ENCODE data around the gene CEBPB. TPM values are rescaled to one million over a fixed set of nuclear protein-coding genes. Genes with fewer than 3 reads are reported as not detected.

CEBPB gene
- total and polyA plus RNA-seq, 2 donors from 2014 or later = 33.6 to 81.4 TPM

DNA sequence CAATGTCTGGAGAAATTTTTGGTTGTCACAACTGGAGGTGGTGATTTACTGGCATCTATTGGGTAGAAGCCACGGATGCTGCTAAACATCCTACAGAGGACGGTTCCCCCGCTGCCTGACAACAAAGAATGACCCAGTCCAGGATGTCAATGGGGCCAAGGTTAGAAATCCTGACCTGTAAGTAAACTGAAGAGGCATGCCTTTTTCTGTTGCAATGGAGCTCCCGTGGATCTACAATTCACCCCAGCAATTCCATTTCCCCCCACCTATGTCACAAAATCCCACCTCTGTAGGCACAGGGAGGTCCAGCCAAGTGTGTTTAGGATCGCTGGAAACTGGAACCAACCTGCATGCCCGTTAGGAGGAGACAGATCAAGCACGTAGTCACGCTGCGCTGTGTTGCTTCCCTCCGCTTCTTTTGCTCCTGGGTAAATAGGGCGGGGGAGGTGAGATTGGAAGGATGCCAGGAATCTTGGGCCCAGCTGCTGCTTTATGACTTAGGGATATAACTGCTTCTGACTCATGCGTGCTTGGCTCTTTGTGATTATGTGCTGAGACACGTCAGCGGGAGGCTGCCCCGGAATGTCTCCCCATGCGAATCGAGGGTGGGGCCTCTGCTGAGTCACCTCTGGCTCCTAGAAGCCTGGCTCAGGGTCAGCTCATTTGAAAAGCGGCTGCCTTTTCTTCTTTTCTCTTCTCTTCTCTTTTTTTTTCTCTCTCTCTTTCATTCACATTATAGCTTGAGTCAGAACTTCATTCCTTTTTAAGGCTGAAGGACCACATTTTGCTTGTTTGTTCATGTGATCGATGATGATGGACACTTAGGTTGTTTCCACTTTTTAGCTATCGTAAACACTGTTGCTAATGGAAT, 24.7 kb upstream of the CEBPB start:
- DNase-seq (peak; percentile 96 to 99 (median 98)), FAIRE-seq (peak; percentile 69)
- intact Hi-C loops (cut with DNase I) = no loop called here
- H3K27ac ChIP-seq (ENCODE audit: low read depth in 2 of 2, low read length in 2 of 2) = peak overlapping the region; percentile 91 to 93
- no peaks in the 10 kb centered on the region for H3K9me3 ChIP-seq (ENCODE audit: control insufficient read depth in 2 of 3, insufficient read depth in 1 of 3, low read length in 3 of 3)
- H3K4me3 ChIP-seq (ENCODE audit: low read length in 3 of 3) = peak overlapping the region; percentile 52 to 72 (median 62)
- no peaks in the 10 kb centered on the region for H3K27me3 ChIP-seq (ENCODE audit: control insufficient read depth, insufficient read depth, low read length)
- TF ChIP-seq, protein P1, sequence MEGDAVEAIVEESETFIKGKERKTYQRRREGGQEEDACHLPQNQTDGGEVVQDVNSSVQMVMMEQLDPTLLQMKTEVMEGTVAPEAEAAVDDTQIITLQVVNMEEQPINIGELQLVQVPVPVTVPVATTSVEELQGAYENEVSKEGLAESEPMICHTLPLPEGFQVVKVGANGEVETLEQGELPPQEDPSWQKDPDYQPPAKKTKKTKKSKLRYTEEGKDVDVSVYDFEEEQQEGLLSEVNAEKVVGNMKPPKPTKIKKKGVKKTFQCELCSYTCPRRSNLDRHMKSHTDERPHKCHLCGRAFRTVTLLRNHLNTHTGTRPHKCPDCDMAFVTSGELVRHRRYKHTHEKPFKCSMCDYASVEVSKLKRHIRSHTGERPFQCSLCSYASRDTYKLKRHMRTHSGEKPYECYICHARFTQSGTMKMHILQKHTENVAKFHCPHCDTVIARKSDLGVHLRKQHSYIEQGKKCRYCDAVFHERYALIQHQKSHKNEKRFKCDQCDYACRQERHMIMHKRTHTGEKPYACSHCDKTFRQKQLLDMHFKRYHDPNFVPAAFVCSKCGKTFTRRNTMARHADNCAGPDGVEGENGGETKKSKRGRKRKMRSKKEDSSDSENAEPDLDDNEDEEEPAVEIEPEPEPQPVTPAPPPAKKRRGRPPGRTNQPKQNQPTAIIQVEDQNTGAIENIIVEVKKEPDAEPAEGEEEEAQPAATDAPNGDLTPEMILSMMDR (IDR thresholded peaks at IDR 0.05; ENCODE audit: borderline replicate concordance, extremely low read depth, insufficient read depth) = no peak
- no peaks in the 10 kb centered on the region for H3K36me3 ChIP-seq (ENCODE audit: control insufficient read depth in 2 of 3, insufficient read depth in 3 of 3, low read length in 3 of 3)
- peak overlapping the region; percentile 52 to 75 (median 72) for H3K9ac ChIP-seq (ENCODE audit: low read length in 3 of 3)
- H3K4me1 ChIP-seq (ENCODE audit: control insufficient read depth in 2 of 3, insufficient read depth in 2 of 3, low read depth in 1 of 3, low read length in 3 of 3) = peaks cover 6 to 7% (median 7%) of the 10 kb centered on the region in 3 donors

DNA sequence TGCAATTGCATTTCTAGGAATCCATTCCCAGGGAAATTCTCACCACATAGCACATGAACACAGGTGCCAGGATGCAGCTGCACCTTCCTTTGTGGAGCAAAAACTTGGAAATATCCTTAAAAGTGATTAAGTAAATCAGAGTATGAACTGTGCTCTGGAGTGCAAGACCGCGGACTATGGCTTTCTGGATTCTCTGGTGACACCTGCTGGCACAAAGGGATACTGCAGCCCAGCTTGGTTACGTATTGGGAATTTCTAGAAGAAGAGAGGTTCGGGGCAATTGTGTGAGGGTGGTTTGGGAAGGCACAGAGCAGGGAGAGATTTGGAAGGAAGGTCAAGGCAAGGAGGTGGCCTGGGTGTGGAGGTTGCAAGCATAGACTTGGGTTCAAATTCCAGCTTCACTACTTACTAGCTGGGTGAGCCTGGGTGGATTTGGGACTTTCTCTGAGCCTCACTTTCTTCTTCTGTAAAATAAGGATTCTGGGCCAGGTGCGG, 21.3 kb upstream of the CEBPB start:
- Histone ChIP-seq H3K27ac (ENCODE audit: low read depth in 2 of 2, low read length in 2 of 2) (no peak overlapping the region), H3K36me3 (ENCODE audit: control insufficient read depth in 2 of 3, insufficient read depth in 3 of 3, low read length in 3 of 3) (no peaks in the 10 kb centered on the region), H3K4me3 (ENCODE audit: low read length in 3 of 3) (no peak overlapping the region), H3K9ac (ENCODE audit: low read length in 3 of 3) (no peak overlapping the region), H3K27me3 (ENCODE audit: control insufficient read depth, insufficient read depth, low read length) (no peaks in the 10 kb centered on the region), H3K4me1 (ENCODE audit: control insufficient read depth in 2 of 3, insufficient read depth in 2 of 3, low read depth in 1 of 3, low read length in 3 of 3) (peaks cover 6 to 10% (median 9%) of the 10 kb centered on the region in 3 donors), H3K9me3 (ENCODE audit: control insufficient read depth in 2 of 3, insufficient read depth in 1 of 3, low read length in 3 of 3) (no peaks in the 10 kb centered on the region)
- FAIRE-seq (no peak), DNase-seq (peak; percentile 78 to 86 (median 83))
- TF ChIP-seq, protein P1 (IDR thresholded peaks at IDR 0.05; ENCODE audit: borderline replicate concordance, extremely low read depth, insufficient read depth) = peak; percentile 99
- intact Hi-C loops (cut with DNase I) = no loop called here

DNA sequence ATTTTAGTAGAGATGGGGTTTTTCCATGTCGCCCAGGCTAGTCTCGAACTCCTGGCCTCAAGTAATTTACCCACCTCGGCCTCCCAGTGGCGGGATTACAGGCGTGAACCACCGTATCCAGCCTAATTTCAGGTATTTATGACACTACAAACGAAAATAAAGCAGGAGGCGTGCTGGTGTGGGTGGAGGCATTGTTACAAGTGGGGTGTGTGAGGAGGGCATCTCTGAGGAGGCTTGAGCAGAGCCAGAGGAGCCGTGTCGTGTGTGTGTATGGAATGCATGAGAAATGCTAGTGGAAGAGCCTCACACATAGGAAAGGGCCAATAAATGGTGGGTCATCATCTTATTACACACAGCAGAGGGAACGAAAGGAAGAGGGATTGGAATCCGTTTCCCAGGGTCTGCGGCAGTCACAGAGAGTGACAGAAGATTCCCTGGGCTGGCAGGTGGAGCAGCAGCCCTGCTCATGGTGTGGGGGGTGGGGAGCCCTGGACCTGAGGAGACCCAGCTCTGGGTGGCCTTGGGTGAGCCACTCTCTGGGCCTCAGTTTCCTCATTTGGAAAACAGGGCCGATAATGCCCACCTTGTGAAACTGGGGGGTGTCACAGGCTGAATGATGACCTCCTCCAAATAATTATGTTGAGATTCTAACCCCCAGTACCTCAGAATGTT, 19.9 kb upstream of the CEBPB start:
- H3K9me3 ChIP-seq (ENCODE audit: control insufficient read depth in 2 of 3, insufficient read depth in 1 of 3, low read length in 3 of 3) = no peaks in the 10 kb centered on the region
- TF ChIP-seq, protein P1 (IDR thresholded peaks at IDR 0.05; ENCODE audit: borderline replicate concordance, extremely low read depth, insufficient read depth) = no peak
- H3K27ac ChIP-seq (ENCODE audit: low read depth in 2 of 2, low read length in 2 of 2) = no peak overlapping the region
- H3K4me1 ChIP-seq (ENCODE audit: control insufficient read depth in 2 of 3, insufficient read depth in 2 of 3, low read depth in 1 of 3, low read length in 3 of 3) = peaks cover 2 to 8% (median 8%) of the 10 kb centered on the region in 3 donors
- no peaks in the 10 kb centered on the region for H3K27me3 ChIP-seq (ENCODE audit: control insufficient read depth, insufficient read depth, low read length)
- H3K4me3 ChIP-seq (ENCODE audit: low read length in 3 of 3) = no peak overlapping the region
- no peaks in the 10 kb centered on the region for H3K36me3 ChIP-seq (ENCODE audit: control insufficient read depth in 2 of 3, insufficient read depth in 3 of 3, low read length in 3 of 3)
- H3K9ac ChIP-seq (ENCODE audit: low read length in 3 of 3) = no peak overlapping the region
- DNase-seq (no peak), FAIRE-seq (no peak)
- intact Hi-C loops (cut with DNase I) = no loop called here
